Spleen (tissue), 11 donors: ENCODE measurements around the gene RNF103. TPM values are rescaled to one million over a fixed set of nuclear protein-coding genes. Genes with fewer than 3 reads are reported as not detected.

Source experiments
- DNase-seq: peaks from one replicate; pipeline ENCODE4 v3.0.0-alpha.2; 2020
- H3K27ac ChIP-seq, 8 donors: fragments of 200-600 bp; sonication (generic) in 7 of 8; 1 replicate in 4 of 8; 2 replicates in 4 of 8; pipeline versions ENCODE4 v1.5.0 to v1.8.0; 2016 to 2021; ENCODE audit warnings: inconsistent platforms in 4 of 8, mild to moderate bottlenecking in 4 of 8, moderate library complexity in 1 of 8
- H3K27me3 ChIP-seq, 7 donors: fragments of 200-600 bp; sonication (generic) in 6 of 7; replicated peaks in 1 of 7; 1 replicate in 4 of 7; 2 replicates in 3 of 7; pipeline versions ENCODE4 v1.5.0 to v1.8.0; 2016 to 2021; ENCODE audit warnings: inconsistent platforms in 3 of 7, mild to moderate bottlenecking in 1 of 7
- H3K36me3 ChIP-seq, 6 donors: fragments of 200-600 bp; sonication (generic) in 5 of 6; 1 replicate in 4 of 6; 2 replicates in 2 of 6; pipeline versions ENCODE4 v1.5.0 to v1.8.0; 2016 to 2021; ENCODE audit warnings: inconsistent platforms in 2 of 6
- H3K4me1 ChIP-seq, 6 donors: fragments of 200-600 bp; sonication (generic) in 5 of 6; 1 replicate in 3 of 6; 2 replicates in 3 of 6; pipeline versions ENCODE4 v1.5.0 to v1.8.0; 2016 to 2021; ENCODE audit warnings: inconsistent platforms in 3 of 6
- H3K4me3 ChIP-seq, 8 donors: fragments of 200-600 bp; sonication (generic) in 7 of 8; 1 replicate in 4 of 8; 2 replicates in 4 of 8; pipeline versions ENCODE4 v1.5.0 to v1.8.0; 2016 to 2021; ENCODE audit warnings: inconsistent platforms in 4 of 8, mild to moderate bottlenecking in 4 of 8, moderate library complexity in 2 of 8
- H3K9me3 ChIP-seq, 8 donors: fragments of 200-600 bp; sonication (generic) in 7 of 8; 1 replicate in 4 of 8; 2 replicates in 4 of 8; pipeline versions ENCODE4 v1.5.0 to v1.8.0; 2016 to 2021; ENCODE audit warnings: inconsistent platforms in 4 of 8
- CTCF ChIP-seq, 11 experiments: fragments of 200-600 bp in 7 of 11; fragments of 450-650 bp in 4 of 11; sonication (generic) in 4 of 11; IDR thresholded peaks in 8 of 11; conservative IDR thresholded peaks in 3 of 11; 1 replicate in 7 of 11; 2 replicates in 4 of 11; pipeline versions ENCODE4 v1.4.0 to v1.8.0; 2016 to 2021; ENCODE audit warnings: antibody characterized with exemption in 11 of 11, inconsistent platforms in 4 of 11, mild to moderate bottlenecking in 1 of 11
- POLR2A ChIP-seq, 3 donors: fragments of 450-650 bp; IDR thresholded peaks; one replicate each; pipeline ENCODE4 v1.5.1; 2017; ENCODE audit warnings: antibody characterized with exemption in 3 of 3, mild to moderate bottlenecking in 1 of 3
- POLR2AphosphoS5 ChIP-seq, 3 donors: sonication (generic); formaldehyde crosslinking; IDR thresholded peaks; one replicate each; pipeline ENCODE4 v1.5.1; 2017; ENCODE audit warnings: antibody characterized with exemption in 3 of 3
- WGBS, 5 donors: extraction: QIAGEN DNeasy Blood & Tissue Kit in 3 of 5; methylation state at CpG; one replicate each; pipeline versions ENCODE4 v1.1.5 to v1.1.7; 2013 to 2018; 5-methylcytosine and 5-hydroxymethylcytosine counted together
- intact Hi-C: fragments of 100-400 bp; cut with DNase I; formaldehyde crosslinking; loops from one replicate; pipeline ENCODE4 v1.15.0; 2023; ENCODE audit warnings: low total_unique reads
- polyA plus RNA-seq, 3 donors: library from polyadenylated mRNA; stranded (reverse); fragments of 200-250 nt; gene quantifications; one replicate each; pipeline ENCODE4 v1.2.1, GENCODE V29; 2013
- total RNA-seq, 7 donors: library from RNA; depleted of rRNA in 3 of 7; stranded (reverse); fragments of >200 nt in 3 of 7; fragmentation: NEBNext Ultra II Directional in 4 of 7; extraction: Animal tissue kit (Norgen Biotek cat#: 25700) in 4 of 7; gene quantifications; one replicate each; pipeline versions ENCODE4 v1.1.0 to v1.2.1, GENCODE V29; 2016 to 2021
- donor health status: healthy with polysubstance abuse.
- donor health status: DM: no; HTN: no; CAD: no; lungs with moderate emphysema.
- donor health status: DM: no; HTN: no; CAD: no.
- donor health status: Bipolar disorder and iron deficiency.
- donor health status: healthy.
- donor health status: DM: no; HTN: no; CAD: no.
- donor health status: DM: yes; HTN: yes; CAD: no.

Gene RNF103
- total and polyA plus RNA-seq, 10 donors, result 9.1 to 34.7 (median 23.1) TPM

- peaks cover 7 to 19% (median 15%) of the 10 kb centered on the region in 6 donors for H3K4me1 ChIP-seq
- TF ChIP-seq POLR2A (IDR thresholded peaks at IDR 0.05) (no peak), CTCF (IDR thresholded peaks at IDR 0.05 in 8 of 11, conservative IDR thresholded peaks at IDR 0.05 in 3 of 11) (no peak), POLR2AphosphoS5 (IDR thresholded peaks at IDR 0.05) (no peak)
- H3K4me3 ChIP-seq, result no peak overlapping the region
- no peaks in the 10 kb centered on the region for H3K27me3 ChIP-seq
- 79 to 85% (median 82%) methylated on average over 6 of the region's 6 CpGs for WGBS, 5 donors
- intact Hi-C loops, result loop anchor here (10.0 kb wide), 1 partner anchor 121 kb away; the partner anchor contains the start of gene KDM3A
- DNase-seq, result no peak
- no peak overlapping the region for H3K27ac ChIP-seq
- no peaks in the 10 kb centered on the region for H3K36me3 ChIP-seq
- H3K9me3 ChIP-seq, result no peaks in the 10 kb centered on the region
Observed at GRCh38 chr2:86566158-86566820, 57.4 kb downstream of the RNF103 start.

DNA sequence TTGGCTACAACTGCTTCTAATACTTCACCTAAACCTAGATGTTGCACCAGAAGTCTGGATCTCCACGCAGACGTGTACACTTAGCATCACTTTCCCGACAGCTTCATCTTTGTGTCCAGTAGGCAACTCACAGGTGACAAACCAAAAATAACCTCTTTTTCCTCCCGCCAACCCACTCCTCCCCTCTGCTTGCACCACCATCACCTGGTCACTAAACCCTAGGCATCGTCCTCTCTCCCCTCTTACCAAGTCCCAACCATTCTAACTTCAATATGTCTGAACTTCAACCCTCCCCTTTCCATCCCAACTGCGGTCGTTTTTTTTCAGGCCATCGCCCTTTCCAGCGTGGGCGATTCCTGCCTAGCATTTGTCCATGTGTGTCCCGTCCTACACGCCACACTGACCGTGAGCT is 60.0 kb downstream of the RNF103 start:
- intact Hi-C loops, result loop anchor here (5.0 to 10.0 kb wide), 2 partner anchors 59 to 119 kb away; partner anchors contain the start of genes KDM3A and RNF103
- 77 to 85% (median 81%) methylated on average over 13 of the region's 13 CpGs for WGBS, 5 donors
- H3K4me3 ChIP-seq, result peak overlapping the region in 7 of 8 donors; percentile 57 to 81 (median 60)
- H3K27me3 ChIP-seq, result no peaks in the 10 kb centered on the region
- TF ChIP-seq CTCF (IDR thresholded peaks at IDR 0.05 in 8 of 11, conservative IDR thresholded peaks at IDR 0.05 in 3 of 11), result no peak
- TF ChIP-seq POLR2AphosphoS5 (IDR thresholded peaks at IDR 0.05), result no peak
- no peak for TF ChIP-seq POLR2A (IDR thresholded peaks at IDR 0.05)
- H3K4me1 ChIP-seq, result peaks cover 12 to 44% (median 28%) of the 10 kb centered on the region in 6 donors
- no peaks in the 10 kb centered on the region for H3K9me3 ChIP-seq
- peak overlapping the region; percentile 99 to 100 (median 100) for H3K27ac ChIP-seq
- no peak for DNase-seq
- H3K36me3 ChIP-seq, result peaks cover 0 to 7% (median 0%) of the 10 kb centered on the region in 6 donors

DNA sequence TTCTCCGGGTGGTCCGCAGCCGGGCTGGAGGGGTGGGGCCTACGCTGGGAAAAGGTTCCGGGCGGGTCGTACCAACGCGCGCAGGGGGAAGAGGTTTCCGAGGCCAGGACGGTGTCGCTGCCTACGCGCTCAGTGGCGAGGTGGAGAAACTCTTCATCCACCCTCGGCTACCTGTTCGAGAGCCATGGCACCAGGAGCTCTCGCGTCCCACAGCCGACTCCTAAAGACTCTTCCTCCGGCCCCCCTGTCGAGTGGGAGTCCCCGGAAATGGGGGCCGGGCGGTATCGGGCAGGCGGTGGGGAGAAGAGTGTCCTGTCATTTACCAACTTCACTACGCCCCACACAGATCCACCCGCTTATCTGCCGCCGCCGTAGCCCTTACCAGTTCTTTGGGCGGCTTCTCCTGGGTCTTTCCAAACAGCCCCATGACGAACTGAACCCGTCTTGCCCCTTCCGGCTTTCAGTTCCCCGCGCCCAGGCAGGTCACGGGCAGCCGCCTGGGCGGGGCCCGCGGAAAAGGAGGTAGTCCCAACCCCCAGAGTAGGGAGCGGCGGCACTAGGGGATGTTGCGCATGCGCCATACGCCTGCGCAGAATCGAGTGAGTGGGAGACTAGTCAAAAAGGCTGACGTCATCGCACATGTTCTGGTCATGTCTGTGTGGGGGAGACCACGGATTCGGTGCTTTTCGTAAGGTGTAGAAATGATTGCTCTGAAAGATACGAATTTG is 60.6 kb downstream of the RNF103 start, which contains the start of gene CHMP3:
TSS of gene CHMP3 (minus strand) at position 522 of the 728 bp plus-strand sequence. CDS start at position 427, 95 bp downstream.
- TF ChIP-seq CTCF (IDR thresholded peaks at IDR 0.05 in 8 of 11, conservative IDR thresholded peaks at IDR 0.05 in 3 of 11), result no peak
- peak; percentile 29 to 82 (median 61) for TF ChIP-seq POLR2A (IDR thresholded peaks at IDR 0.05)
- peak; percentile 90 to 96 (median 92) for TF ChIP-seq POLR2AphosphoS5 (IDR thresholded peaks at IDR 0.05)
- intact Hi-C loops, result loop anchor here (5.0 to 10.0 kb wide), 2 partner anchors 59 to 118 kb away; partner anchors contain the start of genes KDM3A and RNF103
- Histone ChIP-seq H3K27me3 (no peaks in the 10 kb centered on the region), H3K4me1 (peaks cover 12 to 49% (median 32%) of the 10 kb centered on the region in 6 donors), H3K36me3 (peaks cover 0 to 7% (median 0%) of the 10 kb centered on the region in 6 donors), H3K27ac (peak within 1 kb of the TSS; percentile 99 to 100 (median 100)), H3K4me3 (peak within 1 kb of the TSS; percentile 57 to 81 (median 59)), H3K9me3 (no peaks in the 10 kb centered on the region)
- 0 to 2% (median 1%) methylated on average over 47 to 57 of the region's 57 CpGs for WGBS, 5 donors
- peak; percentile 99 for DNase-seq
